ENCODE results near the gene MTERF2.

The MTERF2 gene

DNA sequence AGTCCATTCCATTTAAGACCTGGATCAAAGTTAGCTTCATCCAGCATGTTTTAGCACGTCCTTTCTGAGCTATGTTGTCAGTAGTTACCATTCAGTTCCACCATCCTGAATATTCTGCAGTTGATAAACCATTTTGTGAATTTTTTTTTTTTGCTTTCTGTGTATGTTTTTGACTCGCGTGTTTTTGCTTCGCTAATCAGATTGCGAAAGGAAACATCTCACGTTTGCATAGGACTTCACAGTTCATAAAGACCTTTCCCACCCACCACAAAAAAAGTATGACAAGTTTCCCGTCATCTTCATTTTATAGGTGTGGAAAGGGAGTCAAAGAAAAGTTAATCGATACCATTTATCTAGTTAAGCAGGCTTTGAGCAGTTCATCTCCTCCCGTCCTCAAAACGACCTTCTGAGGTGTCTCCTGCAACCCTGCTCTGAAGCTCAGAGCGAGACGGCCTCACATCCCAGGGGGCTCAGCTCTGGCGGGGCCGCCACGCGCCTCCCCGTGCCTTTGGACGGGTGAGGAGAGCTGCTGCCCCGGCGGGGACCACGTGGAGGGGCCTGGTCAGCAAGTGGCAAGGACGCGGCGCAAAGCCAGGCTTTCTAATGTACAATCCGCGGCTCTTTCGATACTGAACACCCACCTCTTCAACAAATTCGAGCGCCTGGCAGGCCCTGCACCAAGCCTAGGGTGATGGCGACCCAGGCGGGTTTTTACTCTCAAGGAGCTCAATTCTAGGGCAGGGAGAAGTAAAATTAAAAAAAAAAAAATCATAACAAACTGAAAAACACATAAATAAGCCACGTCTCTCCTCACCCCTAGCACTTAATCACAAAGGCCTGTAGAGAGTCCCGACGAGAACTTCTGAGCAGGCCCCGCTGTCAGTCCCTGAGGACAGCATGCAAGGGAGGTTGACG is 32.2 kb downstream of the MTERF2 start:
- TF ChIP-seq, protein P1, sequence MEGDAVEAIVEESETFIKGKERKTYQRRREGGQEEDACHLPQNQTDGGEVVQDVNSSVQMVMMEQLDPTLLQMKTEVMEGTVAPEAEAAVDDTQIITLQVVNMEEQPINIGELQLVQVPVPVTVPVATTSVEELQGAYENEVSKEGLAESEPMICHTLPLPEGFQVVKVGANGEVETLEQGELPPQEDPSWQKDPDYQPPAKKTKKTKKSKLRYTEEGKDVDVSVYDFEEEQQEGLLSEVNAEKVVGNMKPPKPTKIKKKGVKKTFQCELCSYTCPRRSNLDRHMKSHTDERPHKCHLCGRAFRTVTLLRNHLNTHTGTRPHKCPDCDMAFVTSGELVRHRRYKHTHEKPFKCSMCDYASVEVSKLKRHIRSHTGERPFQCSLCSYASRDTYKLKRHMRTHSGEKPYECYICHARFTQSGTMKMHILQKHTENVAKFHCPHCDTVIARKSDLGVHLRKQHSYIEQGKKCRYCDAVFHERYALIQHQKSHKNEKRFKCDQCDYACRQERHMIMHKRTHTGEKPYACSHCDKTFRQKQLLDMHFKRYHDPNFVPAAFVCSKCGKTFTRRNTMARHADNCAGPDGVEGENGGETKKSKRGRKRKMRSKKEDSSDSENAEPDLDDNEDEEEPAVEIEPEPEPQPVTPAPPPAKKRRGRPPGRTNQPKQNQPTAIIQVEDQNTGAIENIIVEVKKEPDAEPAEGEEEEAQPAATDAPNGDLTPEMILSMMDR (conservative IDR thresholded peaks at IDR 0.05; ENCODE audit: low read length): no peak
- peak overlapping the region; percentile 76 for H3K4me3 ChIP-seq (ENCODE audit: low read length)
- DNase-seq (ENCODE audit: low read depth): peak; percentile 47

DNA sequence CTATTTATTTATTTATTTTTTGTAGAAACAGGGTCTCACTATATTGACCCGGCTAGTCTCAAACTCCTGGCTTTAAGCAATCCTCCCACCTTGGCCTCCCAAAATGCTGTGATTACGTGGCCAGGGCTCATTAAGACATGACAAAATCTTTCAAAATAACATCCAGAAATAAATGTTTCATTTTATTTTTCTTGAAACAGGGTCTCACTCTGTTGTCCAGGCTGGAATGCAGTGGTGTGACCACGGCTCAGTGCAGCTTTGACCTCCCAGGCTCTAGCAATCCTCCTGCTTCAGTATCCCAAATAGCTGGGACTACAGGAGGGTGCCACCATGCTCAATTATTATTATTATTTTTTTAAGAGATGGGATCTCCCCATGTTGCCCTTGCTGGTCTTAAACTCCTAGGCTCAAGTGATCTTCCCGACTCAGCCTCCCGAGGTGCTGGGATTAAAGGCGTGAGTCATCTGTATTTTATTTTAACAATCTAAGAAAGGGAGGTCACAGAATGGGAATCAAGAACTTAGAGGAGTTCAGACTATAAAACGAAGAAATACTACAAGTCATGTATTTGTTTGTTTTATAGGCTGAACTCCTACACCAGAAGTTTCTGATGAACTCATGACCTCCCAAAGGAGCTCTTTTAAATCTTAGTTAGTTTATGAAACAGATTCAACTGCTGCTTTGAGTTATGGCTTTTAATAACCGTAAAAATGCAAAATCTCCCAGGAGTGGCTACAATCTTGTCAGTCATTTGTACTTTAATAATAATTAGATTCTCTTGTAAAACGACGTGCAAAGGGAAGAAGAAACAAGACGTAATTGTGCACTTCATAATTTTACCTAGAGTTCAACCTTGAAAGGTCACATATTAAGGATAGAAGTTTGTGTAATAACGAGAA is 33.3 kb downstream of the MTERF2 start:
- no peak for DNase-seq (ENCODE audit: low read depth)
- H3K4me3 ChIP-seq (ENCODE audit: low read length): no peak overlapping the region
- TF ChIP-seq, protein P1 (conservative IDR thresholded peaks at IDR 0.05; ENCODE audit: low read length): no peak

DNA sequence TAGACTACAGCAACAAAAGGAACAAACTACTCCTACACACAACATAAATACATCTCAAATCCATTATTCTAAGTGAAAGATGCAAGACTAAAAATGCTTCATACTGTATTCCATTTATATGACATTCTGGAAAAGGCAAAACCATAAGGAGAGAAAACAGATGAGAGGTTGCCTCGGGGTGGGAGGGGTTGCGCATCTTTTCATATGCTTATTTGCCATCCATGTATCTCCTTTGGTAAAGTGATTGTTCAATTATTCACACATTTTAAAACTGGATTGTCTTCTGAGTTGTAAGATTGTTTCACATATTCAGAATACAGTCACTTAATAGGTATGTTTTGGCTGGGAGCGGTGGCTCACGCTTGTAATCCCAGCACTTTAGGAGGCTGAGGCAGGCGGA is 36.4 kb downstream of the MTERF2 start:
- no peak for DNase-seq (ENCODE audit: low read depth)
- H3K4me3 ChIP-seq (ENCODE audit: low read length): no peak overlapping the region
- TF ChIP-seq, protein P1 (conservative IDR thresholded peaks at IDR 0.05; ENCODE audit: low read length): no peak

DNA sequence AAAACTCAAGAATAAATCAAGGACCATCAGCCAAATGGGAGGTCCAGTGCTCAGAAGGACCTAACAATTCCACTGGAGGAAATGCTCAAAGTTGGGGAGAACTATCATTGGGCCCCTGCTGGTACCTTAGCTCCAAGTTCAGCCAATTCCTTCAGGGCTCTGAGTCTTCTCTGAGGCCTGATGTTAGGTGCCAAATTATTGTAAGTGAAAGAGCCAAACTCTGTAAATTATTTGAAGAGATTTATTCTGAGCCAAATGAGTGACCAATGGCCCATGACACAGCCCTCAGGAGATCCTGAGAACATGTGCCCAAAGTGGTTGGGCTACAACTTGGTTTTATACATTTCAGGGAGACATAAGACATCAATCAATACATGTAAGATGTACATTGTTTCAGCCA is 39.5 kb downstream of the MTERF2 start:
- DNase-seq (ENCODE audit: low read depth): no peak
- H3K4me3 ChIP-seq (ENCODE audit: low read length): no peak overlapping the region
- TF ChIP-seq, protein P1 (conservative IDR thresholded peaks at IDR 0.05; ENCODE audit: low read length): no peak

DNA sequence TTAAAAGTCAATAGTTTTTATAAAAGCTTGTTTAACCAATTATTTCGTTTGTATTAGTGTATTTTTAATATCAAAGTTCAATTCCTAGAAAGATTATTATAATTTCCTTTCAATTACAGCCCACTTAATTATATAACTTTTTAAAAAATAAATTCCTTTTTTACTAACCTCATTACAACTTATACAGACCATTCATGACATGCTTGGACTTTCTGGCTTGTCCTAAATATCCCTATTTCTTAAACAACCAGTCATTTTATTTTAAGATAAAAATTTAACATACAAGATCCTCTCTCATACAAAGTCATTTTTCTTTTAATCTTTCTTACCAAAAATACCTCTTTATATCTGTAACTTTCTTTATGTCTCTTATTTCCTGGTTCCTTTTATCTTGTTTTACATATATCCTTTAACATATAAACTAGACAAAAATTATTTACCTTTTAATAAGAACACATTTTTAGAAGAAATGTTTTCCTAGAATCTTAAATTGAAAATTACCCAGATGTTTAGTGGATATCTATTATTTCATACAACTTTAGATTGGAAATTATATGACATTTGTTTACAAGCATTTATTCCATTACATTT is 41.6 kb downstream of the MTERF2 start:
- no peak overlapping the region for H3K4me3 ChIP-seq (ENCODE audit: low read length)

DNA sequence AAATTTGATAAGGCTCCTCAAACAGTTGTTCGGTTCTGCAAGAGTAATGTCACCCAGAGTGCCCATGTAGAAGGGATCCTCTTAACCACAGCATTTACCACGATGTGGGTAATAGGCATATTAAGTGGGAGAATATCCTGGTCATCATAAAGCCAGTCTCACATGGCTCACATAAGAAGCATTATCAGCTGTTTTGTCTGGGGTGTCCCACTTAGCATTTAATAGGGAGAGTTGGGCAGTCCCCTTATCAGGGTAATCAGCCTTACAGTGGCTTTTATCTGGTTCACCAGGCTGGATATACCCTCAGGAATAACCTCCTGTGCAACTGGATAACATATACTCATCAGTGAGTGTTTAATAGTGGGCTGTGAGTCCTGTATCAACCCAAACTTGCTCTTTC is 44.2 kb downstream of the MTERF2 start:
- no peak for DNase-seq (ENCODE audit: low read depth)
- H3K4me3 ChIP-seq (ENCODE audit: low read length): no peak overlapping the region
- TF ChIP-seq, protein P1 (conservative IDR thresholded peaks at IDR 0.05; ENCODE audit: low read length): no peak

More for the DNA sequence above, 41.6 kb downstream of the MTERF2 start:
- DNase-seq (ENCODE audit: low read depth): no peak
- TF ChIP-seq, protein P1 (conservative IDR thresholded peaks at IDR 0.05; ENCODE audit: low read length): no peak

Measured in AG10803 (cell line).